C1 segment of cervical spinal cord (tissue), 14 donors: ENCODE measurements around the gene MYZAP.
A peak's percentile ranks its signal among the peaks of the same experiment; 100 is the strongest.

Source experiments
- DNase-seq, 14 donors: peaks; one replicate each; lab custom pipeline; 2025; lab: John Stamatoyannopoulos, UW

MYZAP gene

DNA sequence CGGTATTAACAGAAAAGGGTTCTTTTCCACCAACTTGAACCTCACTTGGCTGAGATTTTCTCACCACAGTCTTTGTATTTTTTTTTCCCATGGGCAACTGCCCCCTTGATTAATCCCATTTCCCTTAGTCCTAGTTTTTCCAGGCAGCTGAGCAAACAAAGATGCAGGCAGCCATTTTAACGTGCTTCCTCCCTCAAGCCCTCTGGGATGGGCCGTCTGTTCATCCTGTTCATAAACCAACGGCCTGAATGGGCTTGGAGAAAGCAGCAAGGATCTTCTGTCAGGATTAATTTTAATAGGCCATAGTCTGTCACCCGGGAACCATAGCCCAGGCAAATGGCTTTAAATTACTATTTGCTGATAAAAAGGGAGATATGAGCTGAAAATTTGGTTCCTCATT lies 104.4 kb downstream of the MYZAP start:
- no peak for DNase-seq

DNA sequence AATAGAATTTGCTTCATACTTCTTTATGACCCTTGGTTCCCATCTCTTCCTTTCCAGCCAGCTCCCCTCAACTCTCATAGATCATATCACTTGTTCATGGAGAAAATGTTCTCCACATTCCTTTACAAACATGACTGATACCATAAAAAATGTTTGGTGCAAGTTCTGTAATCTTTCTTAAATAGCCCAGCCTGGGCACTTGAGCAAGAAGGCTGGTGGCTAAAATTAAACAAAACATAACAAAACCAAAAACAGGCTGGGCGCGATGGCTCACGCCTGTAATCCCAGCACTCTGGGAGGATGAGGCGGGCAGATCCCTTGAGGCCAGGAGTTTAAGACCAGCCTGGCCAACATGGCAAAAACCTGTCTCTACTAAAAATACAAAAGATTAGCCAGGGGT lies 105.9 kb downstream of the MYZAP start:
- no peak for DNase-seq

DNA sequence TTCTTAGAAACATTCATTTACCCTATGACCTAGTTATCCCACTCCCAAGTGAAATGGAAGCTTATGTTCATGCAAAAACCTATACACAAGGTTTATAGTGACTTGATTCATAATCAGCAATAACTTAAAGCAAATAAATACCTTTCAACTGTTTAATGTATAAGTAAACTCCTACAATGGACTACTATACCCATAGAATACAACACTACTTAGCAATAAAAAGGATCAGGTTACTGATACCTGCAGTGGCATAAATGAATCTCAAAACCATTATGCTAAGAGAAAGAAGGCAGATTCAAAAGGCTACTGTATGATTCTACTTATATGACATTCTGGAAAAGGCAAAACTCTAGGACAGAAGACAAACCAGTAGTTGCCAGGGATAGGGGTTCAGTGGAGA lies 106.5 kb downstream of the MYZAP start:
- no peak for DNase-seq

DNA sequence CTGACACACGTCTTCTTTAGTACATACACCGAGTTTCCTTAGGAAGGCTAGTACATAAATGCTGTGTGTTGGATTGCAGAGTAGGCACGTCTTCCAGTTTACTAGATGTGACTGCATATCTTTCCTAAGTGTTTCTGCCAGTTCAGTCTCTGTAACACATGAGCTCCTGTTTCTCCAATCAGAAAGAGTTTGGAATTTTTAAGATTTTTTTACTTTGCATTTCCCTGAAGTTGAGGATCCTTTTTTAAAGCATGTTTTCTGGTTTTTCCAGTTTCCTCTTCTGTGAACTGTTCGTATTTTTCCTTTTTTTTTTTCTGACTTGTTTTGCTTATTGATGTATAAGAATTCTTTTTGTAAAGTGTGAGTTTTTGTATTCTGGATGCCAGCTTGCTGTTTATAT lies 107.3 kb downstream of the MYZAP start:
- DNase-seq: no peak

DNA sequence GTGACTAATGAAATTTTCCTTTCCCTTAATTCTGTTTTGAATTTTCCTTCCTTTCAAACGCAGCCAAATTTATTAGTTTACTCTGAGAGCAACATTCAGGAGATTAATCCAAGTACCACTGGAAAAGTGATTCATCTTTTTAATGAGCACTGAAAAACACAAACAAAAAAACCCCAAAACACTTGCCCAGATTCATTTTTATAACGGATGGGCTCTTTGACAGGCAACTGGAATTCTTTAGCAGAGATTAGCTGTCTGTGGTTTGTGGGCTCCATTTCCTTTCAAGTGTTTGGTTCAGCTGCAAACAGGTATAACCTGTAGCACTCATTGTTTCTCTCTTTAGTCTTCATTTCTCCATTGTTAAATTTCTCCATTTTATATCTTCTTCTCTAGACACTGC lies 111.7 kb downstream of the MYZAP start:
- DNase-seq: no peak

DNA sequence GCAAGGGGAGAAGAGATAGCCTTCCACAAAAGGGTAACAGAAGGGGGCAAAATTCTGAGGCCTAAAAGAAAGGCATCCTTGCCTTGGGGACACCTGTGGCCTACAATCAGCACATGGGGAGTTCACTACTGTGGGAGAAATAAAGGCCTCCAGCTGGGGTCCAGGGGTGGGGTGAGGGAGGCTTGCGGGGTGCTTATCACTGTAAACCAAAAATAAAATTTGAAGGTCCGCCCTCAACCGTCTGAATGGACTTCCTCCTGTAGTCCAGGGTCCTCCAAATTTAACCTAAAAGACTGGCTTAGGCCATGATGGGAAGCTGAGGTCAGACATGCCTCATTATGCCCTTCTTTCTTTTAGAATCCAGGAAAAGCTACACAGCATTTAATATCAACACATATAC lies 112.7 kb downstream of the MYZAP start:
- no peak for DNase-seq

DNA sequence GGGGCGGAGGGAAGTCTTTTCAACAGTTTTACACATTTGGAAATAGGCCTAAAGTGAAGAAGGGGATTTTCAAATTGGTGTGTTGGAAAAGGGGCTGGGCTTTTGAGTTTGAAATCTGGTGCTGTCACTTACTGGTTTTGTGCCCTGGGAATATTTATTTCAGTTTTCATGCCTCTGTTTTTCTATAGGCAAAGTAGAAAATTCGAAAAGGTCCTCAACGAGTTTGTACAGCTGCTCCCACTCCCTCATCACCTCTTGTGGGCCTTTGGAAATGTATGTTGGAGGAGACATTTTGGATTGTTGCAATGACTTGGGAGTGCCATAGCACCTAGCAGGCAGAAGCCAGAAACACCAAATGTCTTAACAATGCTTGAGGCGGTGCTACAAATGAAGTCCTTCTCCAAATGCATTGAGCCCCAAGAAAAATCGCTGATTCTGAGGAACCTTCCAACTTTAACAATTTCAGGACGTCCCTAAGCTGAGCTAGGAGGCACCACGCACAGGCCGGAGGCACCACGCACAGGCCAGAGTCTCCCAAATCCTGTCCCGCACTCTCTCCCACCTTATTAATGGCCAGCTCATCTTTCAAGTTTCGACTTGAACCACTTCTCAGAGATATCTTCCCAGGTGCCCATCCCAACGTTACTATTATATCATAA lies 114.2 kb downstream of the MYZAP start:
- no peak for DNase-seq

DNA sequence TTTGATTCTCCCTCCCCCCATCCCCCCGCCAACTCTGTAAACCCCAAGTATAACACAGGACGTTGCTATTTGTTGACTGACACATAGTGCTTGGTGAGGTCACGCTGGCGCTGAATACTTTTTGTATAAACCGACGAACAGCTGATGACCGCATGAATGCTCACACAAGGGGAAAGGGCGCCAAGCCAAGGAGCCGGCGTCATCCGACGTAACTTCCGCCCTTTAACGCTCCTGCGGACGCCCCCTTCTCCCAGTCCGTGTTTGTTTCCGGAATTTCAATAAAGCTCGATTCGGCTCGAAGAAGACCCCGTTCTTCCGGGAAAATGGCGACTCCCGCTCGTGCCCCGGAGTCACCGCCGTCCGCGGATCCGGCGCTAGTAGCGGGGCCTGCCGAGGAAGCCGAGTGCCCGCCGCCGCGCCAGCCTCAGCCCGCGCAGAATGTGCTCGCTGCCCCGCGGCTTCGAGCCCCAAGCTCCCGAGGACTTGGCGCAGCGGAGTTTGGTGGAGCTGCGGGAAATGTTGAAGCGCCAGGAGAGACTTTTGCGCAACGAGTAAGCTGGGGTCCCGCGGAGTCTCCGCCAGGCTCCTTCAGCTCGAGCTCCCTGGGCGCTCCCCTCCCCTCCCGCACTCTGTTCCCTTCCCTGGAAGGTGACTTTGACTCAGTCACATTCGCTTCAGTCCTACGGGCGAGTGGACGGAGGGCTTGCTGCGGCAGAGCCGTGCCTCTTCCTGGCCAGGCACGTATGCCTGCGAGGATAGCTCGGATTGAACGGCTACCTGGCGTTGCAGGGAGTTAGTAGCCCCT lies 114.9 kb downstream of the MYZAP start, which contains the start of gene POLR2M:
Gene POLR2M, plus strand, starts transcription at position 310 of the 805 bp plus-strand sequence. Its CDS starts 129 bp downstream, at position 439.
- DNase-seq: peak; percentile 29 to 93 (median 88)

DNA sequence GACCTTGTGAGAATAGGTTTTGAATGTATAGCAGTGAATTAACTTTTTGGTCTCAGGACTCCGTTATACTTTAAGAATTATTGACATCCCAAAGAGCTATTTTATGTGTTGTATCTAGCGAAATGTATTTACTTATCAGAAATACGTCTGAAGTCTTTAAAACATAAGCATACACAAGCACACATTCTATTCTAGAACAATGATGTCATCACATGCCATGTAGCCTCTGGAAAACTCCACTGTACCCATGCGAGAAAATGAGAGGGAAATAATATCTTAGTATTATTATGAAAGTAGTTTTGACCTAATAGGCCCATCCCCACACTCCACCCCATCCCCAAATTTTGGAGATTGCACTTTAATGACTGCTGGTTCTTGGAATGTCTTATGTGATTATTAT lies 116.3 kb downstream of the MYZAP start:
- no peak for DNase-seq

DNA sequence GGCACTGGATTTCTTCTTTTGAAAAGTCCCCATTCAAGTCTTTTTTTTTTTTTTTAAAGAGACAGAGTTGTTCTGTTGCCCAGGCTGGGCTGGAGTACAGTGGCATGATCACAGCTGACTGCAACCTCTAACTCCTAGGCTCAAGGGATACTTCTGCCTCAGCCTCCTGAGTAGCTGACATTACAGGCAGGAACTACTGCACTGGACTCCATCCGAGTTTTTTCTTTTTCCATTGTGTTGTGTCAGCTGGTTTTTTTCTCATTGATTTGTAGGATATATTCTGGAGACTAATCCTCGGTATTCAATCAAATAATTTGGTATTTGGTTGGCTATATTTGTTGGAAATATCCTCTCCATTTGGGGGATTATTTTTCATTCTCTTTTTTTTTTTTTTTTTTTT lies 126.6 kb downstream of the MYZAP start:
- DNase-seq: no peak

DNA sequence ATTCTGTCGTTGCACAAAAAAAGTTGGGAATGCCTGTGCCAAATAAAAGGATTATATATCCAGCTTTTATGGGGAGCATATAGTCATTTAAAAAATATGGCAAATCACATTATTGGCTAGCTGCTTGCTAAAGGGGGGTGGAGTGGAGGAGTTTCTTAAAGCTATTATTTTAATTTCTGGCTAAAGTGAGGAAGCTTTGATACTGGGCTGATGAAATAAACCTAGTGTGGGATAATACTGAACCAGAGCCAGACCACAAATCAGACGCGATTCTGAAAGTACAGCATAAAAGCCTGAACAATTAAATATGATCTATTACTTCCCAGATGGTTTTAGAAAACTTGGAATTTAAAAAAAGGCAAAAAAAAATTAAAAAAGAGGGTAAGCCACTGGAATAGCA lies 129.2 kb downstream of the MYZAP start:
- DNase-seq: no peak

DNA sequence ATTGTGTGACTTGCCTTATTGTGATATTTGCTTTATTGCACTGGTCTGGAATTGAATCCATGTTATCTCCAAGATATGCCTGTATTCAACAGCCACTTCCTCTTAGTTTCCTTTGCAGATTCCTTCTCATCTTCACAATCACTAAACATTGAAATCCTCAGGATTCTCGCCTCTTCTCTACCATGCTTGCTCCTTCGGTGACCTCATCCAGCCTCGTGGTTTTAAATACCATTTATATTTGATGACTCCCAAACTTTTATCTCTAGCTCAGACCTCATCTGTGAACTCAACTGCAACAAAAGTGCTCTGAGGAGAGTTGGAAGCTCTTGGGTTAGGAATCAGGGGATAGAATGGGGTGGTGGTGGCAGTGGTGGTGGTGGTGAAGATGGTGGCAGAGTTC lies 134.7 kb downstream of the MYZAP start:
- DNase-seq: no peak

DNA sequence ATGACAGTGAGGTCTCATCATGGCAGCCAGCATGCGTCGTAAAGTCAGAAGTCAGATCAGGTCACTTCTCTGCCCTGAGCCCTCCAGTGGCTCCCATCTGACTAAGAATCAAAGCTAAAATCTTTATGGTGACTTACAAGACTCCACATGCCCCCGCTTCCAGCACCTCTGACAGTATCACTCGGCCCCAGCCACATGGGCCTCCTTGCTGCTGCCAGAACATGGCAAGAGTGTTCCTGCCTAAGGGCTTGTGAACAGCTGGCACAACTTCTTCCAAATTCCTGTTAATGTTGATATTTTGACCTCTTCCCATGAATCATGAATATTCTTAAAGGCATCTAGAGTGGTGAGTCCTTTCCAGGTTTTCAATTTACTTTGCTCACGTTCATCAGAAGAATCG lies 135.3 kb downstream of the MYZAP start:
- no peak for DNase-seq

DNA sequence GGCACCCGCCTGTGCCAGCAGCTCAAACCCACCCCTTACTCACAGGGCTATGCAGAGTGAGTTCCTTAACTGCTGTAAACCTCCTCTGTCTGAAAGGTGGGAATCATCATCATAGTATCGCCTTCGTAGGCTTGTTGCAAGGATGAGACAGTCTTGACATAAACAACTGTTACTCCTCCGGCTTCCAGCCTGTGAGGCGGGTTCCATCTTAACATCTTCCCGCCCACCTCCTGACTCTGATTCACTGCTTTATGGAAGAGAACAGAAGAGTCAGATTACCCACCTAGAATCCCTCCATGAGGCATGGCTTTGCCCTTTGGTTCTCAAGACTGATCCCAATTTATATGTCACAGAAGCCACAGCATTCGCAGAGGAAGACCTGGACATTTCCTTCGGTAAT lies 136.7 kb downstream of the MYZAP start:
- DNase-seq: no peak

DNA sequence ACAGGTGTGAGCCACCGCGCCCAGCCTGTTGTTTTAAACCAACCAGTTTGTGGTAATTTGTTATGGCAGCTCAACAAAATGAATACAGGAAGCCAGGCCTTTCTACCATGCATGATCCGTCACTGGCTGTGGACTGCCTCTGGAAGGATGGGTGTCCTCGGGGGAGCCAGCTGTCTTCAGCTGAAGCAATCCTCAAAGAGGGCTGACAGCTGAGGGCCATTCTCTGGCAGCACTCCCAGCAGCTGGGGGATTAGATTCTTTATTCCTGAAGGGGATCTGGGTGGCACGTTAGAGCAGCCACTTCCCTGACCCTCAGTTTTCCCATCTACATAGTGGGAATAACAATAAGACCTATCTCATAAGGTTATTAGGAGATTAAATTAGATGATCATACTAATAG lies 139.2 kb downstream of the MYZAP start:
- no peak for DNase-seq

DNA sequence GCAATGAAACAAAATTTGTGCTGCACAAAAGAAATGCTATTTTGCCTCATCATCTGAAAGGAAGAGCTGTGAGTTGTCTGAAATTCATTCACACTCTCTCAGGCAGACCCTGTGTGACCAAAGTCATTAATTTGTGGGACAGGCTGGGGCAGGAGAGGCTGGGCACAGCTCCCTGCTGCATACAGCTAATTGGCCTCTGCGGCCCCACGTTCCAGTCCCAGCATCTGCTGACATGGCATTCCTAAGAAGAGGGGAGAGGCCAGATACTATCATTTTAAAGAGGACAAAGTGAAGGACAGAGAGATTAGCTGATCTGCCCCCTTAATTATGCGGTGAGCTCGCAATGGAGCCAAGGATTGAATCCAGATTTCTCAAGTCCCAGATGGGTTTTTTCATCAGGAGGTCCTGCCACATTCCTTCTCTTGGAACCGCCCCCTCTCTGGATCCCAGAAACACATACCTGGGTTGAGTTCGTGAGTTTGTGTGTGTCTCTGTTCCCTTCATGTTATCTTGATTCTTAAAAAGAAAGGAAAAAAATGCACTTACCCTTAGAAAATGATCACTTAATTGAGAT lies 139.9 kb downstream of the MYZAP start:
- no peak for DNase-seq

DNA sequence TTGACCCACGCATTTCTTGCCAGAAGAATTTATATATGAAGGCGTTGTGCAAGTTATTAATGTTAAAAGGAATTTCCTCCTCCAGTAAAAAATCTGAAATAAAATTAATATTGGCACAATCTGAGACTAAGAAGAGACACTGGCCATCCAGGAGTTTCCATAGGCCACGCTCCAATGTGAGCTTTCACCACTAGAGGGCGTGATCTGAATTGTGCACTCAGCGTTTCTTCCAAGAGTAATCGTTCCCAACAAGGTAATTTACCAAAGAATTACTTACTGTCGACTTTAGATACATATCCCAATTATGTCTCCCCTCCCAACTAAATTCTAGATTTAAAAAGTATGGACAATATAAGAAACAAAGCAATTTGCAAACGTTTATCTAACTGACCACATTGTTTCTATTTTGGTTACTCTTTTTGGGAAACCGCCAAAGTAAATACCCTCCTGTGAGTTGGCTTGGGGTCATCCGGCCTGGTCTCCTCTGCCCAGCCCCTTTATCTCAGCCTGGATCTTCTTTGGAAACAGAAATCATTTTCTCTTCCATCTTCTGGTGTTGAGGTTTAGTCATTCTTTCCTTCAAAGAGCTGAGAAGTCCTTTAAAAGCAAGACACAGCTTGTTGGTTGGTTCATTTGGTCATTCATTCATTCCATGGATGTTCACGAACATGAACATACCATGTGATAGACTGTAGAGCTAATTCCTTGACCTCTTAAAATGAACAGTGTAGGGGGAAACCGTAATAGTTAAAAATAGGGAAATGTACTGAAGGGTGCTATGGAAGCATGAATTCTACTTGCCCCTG lies 141.0 kb downstream of the MYZAP start:
- DNase-seq: peak in 5 of 14 donors; percentile 5 to 24 (median 12)

DNA sequence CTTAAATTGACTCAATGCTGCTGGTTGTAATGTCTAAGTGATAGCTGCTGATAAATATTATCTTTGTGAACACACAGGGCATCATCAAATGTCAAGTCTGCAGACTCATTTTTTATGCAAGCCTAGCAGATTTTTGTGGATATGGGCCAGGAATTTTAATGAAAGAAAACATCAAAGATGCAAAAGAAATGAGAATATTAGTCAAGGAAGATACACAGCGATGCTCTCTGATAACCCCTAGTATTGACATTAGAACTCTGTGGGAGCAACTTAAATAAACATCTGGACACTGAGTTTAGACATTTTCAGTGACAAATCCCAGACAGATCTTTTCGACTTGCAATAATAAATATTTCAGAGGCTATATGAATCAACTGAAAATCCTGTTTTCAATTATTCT lies 143.2 kb downstream of the MYZAP start:
- DNase-seq: no peak
